SU-DHL-6 (cell line): ENCODE results near the gene YWHAG.

ENCODE experiments used
- EZH2phosphoT487 ChIP-seq: fragments of 200-600 bp; sonication (generic), shearing (Covaris generic); conservative IDR thresholded peaks from 2 replicates; pipeline ENCODE4 v1.6.1; 2018; ENCODE audit warnings: mild to moderate bottlenecking, antibody characterized with exemption, low read length, moderate library complexity, mixed read lengths
- TF ChIP-seq, protein P1 (sequence below): fragments of 200-600 bp; sonication (generic); IDR thresholded peaks from one replicate; pipeline ENCODE4 v1.5.1; 2017; ENCODE audit warnings: antibody characterized with exemption, mild to moderate bottlenecking, low read length, moderate library complexity; ENCODE audit not compliant: insufficient read depth, poor library complexity, severe bottlenecking

- TF ChIP-seq, protein P1, sequence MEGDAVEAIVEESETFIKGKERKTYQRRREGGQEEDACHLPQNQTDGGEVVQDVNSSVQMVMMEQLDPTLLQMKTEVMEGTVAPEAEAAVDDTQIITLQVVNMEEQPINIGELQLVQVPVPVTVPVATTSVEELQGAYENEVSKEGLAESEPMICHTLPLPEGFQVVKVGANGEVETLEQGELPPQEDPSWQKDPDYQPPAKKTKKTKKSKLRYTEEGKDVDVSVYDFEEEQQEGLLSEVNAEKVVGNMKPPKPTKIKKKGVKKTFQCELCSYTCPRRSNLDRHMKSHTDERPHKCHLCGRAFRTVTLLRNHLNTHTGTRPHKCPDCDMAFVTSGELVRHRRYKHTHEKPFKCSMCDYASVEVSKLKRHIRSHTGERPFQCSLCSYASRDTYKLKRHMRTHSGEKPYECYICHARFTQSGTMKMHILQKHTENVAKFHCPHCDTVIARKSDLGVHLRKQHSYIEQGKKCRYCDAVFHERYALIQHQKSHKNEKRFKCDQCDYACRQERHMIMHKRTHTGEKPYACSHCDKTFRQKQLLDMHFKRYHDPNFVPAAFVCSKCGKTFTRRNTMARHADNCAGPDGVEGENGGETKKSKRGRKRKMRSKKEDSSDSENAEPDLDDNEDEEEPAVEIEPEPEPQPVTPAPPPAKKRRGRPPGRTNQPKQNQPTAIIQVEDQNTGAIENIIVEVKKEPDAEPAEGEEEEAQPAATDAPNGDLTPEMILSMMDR = no peak
- no peak for TF ChIP-seq EZH2phosphoT487
Measured at GRCh38 chr7:76327610-76328009, 31.2 kb downstream of the YWHAG start.
